GM10266 (cell line): Measurements from ENCODE around the gene PCSK5.

Source experiments
- DNase-seq: peaks from one replicate; pipeline ENCODE4 v3.0.0; 2012; ENCODE audit errors: extremely low spot score
- TF ChIP-seq, protein P1 (sequence below): IDR thresholded peaks from 2 replicates; pipeline ENCODE4 v1.5.1; 2012; ENCODE audit warnings: mild to moderate bottlenecking, low read depth; ENCODE audit not compliant: control insufficient read depth, insufficient read depth; ENCODE audit errors: missing control alignments

PCSK5 gene

GRCh38 chr9:76390656-76391055 lies 500.2 kb downstream of the PCSK5 start:
- TF ChIP-seq, protein P1, sequence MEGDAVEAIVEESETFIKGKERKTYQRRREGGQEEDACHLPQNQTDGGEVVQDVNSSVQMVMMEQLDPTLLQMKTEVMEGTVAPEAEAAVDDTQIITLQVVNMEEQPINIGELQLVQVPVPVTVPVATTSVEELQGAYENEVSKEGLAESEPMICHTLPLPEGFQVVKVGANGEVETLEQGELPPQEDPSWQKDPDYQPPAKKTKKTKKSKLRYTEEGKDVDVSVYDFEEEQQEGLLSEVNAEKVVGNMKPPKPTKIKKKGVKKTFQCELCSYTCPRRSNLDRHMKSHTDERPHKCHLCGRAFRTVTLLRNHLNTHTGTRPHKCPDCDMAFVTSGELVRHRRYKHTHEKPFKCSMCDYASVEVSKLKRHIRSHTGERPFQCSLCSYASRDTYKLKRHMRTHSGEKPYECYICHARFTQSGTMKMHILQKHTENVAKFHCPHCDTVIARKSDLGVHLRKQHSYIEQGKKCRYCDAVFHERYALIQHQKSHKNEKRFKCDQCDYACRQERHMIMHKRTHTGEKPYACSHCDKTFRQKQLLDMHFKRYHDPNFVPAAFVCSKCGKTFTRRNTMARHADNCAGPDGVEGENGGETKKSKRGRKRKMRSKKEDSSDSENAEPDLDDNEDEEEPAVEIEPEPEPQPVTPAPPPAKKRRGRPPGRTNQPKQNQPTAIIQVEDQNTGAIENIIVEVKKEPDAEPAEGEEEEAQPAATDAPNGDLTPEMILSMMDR: no peak
- no peak for DNase-seq

DNA sequence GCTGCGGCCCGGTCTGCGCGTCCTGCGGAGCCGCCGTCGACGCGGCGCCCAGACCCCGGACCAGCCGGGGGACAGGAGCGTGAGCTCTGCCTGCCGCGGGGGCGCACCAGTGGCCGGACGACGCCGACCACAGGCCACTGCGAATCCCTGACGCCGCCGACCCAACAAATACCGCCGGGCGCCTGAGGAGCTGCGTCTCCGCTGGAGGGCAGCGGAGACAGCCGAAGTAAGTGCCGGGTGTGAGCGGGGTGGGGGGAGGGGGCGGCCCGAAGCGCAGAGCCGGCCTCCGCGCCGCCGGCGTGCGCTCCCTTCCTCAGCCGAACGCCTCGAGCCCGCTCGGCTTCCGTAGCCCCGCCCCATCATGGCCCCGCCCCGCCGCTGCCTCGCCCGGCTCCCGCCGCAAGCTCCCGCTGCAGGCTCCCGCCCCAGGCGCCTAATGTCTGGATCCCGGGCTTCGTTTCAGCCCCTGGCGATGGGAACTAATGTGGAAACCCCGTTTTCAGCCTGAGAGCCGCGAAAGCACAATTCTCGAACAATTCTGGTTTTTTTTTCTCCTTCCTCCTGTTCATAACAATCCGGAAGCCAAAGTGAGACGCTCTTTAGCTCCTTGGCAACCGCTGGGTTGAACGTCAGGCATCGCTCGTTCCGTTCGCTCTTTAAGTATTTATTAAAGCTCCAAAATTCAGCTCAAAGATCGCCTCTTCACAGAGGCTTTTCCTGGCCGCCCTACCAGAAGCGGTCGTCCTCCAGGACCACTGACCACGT lies 503.9 kb downstream of the PCSK5 start, which contains the start of gene RFK:
Gene RFK, minus strand, starts transcription at position 232 of the 765 bp plus-strand sequence. CDS start 255 bp downstream, outside the sequence.
- DNase-seq: peak; percentile 92
- TF ChIP-seq, protein P1: peak; percentile 79

GRCh38 chr9:76394960-76395252 lies 504.4 kb downstream of the PCSK5 start:
- DNase-seq: peak; percentile 57
- TF ChIP-seq, protein P1: no peak

DNA sequence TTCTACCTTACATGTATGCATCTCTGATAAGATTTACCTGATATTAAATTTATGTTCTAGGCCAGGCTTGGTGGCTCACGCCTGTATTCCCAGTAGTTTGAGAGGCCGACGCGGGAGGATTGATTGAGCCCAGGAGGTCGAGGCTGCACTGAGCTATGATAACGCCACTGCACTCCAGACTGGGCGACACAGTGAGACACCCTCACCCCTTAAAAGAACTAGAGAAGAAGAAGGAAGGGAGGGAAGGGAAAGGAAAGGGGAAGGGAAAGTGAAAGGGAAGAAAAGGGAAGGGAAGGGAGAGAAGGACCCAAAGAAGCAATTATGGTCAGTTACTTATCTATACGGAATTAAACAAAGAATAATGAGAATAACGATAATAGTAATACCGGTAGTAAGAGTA lies 504.9 kb downstream of the PCSK5 start:
- TF ChIP-seq, protein P1: no peak
- DNase-seq: no peak

GRCh38 chr9:76396144-76396543 lies 505.7 kb downstream of the PCSK5 start:
- DNase-seq: no peak
- TF ChIP-seq, protein P1: no peak

- no peak for DNase-seq
- TF ChIP-seq, protein P1: no peak
Observed at GRCh38 chr9:76396597-76396996, 506.1 kb downstream of the PCSK5 start.

GRCh38 chr9:76399856-76400255 lies 509.4 kb downstream of the PCSK5 start:
- no peak for DNase-seq
- TF ChIP-seq, protein P1: no peak
